ENCODE measurements around the gene ALK. TPM values are rescaled to one million over a fixed set of nuclear protein-coding genes. Genes with fewer than 3 reads are reported as not detected.

Gene ALK
- total RNA-seq, 1 donor: under 0.01 TPM

- DNase-seq (ENCODE audit: low read depth in 2 of 3, low spot score in 2 of 3): no peak
Observed at GRCh38 chr2:29799628-29800027, 121.8 kb downstream of the ALK start.

- DNase-seq (ENCODE audit: low read depth in 2 of 3, low spot score in 2 of 3): no peak
Observed at GRCh38 chr2:29797916-29798315, 123.5 kb downstream of the ALK start.

DNA sequence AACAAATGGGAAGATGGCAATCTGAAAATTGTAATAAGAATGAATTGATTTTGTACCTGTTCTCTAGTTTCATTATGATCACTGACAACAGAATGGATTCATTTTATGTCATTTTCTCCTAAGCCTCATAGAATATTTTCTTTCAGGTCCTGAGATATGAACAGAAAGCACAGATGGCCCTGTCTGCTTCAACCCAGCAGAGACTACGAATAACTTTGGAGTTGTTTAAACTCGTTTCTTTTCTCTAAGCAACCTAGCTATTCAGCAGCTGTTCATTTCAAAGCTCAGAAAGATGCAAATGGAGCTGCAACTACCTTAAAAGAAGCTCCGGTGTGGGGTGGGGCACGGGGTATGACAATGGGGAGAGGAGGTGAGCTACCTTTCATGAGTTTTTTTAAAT lies 124.9 kb downstream of the ALK start:
- no peak for DNase-seq (ENCODE audit: low read depth in 2 of 3, low spot score in 2 of 3)

- no peak for DNase-seq (ENCODE audit: low read depth in 2 of 3, low spot score in 2 of 3)
Observed at GRCh38 chr2:29789911-29790485, 131.4 kb downstream of the ALK start.

DNA sequence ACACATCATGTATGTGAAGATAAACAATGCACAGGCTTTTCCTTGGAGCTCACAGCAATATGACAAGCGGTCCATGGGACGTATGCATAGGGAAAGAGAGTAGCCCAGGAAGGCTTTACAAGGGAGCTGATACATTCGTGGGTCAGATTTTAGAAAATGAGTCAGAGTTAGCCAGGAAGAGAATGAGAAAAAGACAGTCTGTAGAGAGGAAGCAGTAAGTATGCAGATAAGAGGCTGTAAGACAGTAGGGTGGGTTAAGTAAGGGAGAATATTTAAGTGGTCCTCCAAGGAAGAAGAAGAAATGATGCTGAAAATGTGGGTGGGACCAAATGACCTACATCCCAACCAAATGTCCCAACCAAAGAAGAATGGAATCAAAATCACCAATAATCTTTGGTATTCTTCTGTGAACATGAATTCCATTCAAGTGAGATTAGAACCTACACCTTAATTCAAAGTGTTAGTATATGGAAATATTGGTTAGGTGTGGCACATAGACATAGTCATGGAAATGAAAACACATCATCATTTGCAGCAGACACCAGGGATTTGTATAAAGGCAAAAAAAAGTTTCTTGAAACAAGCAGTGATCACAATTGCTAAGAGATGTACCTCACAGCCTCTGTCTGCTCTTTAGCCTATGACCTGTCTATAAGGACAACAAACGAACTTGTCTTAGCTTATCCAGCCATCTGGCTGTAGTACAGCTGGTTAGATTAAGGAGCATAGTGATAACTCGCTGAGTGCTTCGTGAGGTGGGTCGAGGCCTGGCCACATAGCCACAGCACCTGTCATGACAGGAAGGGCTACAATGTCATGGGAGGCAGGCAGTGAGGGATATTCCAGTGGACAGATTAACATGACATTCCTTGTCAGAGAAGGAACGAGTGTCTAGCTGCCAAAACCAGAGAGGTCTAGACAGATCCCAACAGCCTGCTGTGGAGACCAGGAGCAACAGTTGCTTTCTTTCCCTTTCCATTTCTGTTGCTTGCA lies 133.6 kb downstream of the ALK start:
- DNase-seq (ENCODE audit: low read depth in 2 of 3, low spot score in 2 of 3): no peak

DNA sequence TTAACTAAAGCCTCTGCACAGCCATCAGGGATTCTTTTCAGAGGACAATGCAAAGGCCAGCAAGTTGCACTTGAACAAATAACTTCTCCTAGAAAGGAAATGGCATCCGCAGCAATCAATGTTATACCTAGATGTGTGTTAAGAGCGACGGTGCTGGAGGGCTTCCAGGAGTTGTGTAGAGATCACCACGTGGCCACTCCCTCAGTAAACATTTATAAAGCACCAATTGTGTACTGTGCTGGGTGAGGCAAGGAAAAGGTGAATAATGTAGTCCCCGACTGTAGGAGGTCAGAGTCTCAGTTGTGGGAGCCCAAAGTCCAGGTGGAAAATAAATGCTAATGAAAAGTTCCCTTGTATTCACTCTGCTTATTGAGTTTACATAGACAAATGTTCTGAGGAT lies 135.0 kb downstream of the ALK start:
- DNase-seq (ENCODE audit: low read depth in 2 of 3, low spot score in 2 of 3): no peak

- DNase-seq (ENCODE audit: low read depth in 2 of 3, low spot score in 2 of 3): no peak
Observed at GRCh38 chr2:29783666-29784065, 137.7 kb downstream of the ALK start.

DNA sequence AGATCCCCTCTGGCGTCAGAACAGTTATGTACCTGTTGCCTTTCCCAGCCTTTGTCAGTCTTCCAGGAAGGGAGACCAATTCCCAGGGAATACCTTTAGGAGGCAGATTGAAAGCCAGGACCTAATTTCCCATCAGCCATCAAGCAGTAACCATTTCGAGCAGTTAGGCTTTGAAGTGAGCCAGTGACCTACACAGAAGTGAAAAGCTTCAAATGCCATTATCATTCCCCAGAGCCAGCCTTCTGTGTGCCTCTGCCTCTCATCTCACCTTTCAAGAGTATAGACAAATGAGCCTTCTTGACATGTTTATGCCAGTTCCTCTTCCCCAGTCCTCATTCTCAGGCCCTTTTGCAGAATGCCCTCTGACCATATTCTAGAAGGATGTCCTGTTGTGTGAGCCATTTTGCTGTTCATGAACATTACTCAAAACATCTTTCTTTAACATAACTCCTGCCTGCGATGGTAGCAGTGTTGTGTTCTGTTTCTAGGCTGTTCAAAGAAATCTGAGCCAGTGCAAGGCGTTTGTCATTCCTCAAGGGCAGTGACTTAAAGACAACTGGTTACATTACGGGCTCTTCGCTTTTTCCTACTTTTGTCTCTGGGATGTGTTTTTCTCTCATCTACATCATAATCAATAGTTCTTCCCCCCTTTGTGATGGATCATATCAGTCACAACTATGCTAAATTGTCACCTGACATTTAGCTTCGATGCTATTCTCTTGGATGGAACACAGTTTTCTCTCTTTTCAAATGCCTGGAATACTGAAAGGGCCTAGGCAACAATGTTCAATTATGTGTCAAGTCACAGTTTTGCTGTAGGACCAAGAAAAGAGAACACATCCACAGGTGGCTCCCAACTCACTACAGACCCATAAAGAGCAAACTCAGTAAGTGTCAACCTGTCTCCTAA lies 138.6 kb downstream of the ALK start:
- no peak for DNase-seq (ENCODE audit: low read depth in 2 of 3, low spot score in 2 of 3)

DNA sequence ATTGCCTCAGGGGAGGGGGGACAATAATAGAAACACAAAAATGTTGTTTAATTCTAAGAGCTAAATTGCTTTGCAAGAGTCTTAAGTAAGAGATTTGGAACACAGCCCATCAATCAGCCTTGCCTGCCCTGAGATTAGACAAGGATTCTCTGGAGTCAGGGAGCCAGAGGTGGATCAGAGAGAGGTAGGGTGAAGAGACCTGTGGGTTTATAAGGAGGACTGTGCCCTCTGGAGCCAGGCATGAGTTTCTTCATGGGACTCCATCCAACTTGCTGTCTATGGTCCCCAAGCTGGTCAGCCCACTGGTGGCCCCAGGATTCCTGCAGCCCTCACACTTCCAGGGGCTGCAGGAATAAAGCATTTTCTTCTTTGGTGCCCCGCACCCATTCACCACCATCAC lies 139.3 kb downstream of the ALK start:
- no peak for DNase-seq (ENCODE audit: low read depth in 2 of 3, low spot score in 2 of 3)

GRCh38 chr2:29780906-29781305 lies 140.5 kb downstream of the ALK start:
- DNase-seq (ENCODE audit: low read depth in 2 of 3, low spot score in 2 of 3): no peak

DNA sequence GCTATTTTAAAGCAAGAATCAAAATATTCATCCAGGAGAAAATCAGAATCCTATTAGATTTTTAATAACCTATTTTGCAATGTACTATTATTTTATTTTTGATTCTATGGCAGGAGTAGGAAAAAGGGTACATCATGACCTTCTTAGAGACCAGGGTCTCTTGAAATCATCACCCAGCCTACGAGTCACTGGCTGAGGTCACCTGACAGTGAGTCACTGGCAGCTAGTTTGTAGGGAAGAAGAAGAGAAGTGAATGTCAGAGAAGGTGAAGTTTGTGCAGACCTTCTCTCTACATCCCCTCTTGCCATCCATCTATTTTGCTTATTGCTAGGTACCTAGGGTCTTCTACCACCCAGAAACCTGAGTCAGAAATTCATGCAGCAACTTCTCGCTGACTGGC lies 144.2 kb downstream of the ALK start:
- DNase-seq (ENCODE audit: low read depth in 2 of 3, low spot score in 2 of 3): no peak

DNA sequence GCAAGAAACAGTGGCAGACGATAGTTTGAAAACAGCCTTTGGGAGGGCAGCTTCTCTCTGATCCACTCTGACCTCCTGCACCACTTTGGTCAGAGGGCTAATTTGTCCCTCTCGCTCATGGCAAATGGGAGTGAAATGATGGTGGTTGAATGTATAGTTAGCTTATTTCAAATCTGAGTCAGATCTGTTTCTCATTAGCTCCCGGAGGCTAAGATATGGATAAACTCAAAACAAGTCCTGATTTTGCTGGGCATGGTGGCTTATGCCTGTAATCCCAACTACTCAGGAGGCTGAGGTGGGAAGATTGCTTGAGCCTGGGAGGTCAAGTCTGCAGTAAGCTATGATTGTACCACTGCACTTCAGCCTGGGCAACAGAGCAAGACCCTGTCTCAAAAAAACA lies 145.0 kb downstream of the ALK start:
- DNase-seq (ENCODE audit: low read depth in 2 of 3, low spot score in 2 of 3): no peak

DNA sequence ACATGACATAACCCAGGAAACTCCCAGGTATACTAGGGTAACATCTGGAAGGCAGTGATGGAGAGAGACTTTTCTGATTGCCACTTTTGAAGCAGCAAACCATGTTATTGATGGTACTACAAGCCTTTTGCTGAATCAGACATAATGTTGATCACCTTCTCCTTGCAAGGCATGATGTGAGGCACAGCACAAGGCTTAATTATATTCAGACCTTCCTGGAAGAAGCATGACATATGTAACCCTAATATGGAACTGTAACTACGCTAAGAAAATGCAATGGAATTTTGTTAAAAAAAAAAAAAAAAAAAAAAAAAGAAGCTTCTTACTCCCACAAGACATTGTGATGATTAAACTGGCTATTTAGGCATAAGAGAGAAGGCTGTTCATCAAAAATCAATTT lies 145.4 kb downstream of the ALK start:
- no peak for DNase-seq (ENCODE audit: low read depth in 2 of 3, low spot score in 2 of 3)

DNA sequence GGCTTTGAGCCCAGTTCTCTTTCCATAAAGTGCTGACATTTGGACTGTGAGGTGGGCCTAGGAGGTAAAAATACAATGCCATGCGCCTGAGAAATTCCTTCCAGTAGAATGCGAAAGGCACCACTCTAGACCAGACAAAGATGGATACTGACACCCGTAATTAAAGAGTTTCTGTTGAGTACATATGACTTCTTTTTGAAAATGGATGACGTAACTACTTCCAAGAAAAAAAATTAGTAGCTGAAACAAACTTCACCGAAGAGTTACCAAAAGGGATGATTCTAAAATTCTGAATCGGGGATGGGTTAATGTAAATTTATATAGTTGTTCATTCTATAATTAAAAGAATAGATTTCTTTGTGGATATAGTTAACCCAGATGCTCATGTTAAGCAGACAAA lies 146.8 kb downstream of the ALK start:
- DNase-seq (ENCODE audit: low read depth in 2 of 3, low spot score in 2 of 3): no peak

- no peak for DNase-seq (ENCODE audit: low read depth in 2 of 3, low spot score in 2 of 3)
Observed at GRCh38 chr2:29770846-29771245, 150.5 kb downstream of the ALK start.

- no peak for DNase-seq (ENCODE audit: low read depth in 2 of 3, low spot score in 2 of 3)
Observed at GRCh38 chr2:29769847-29770246, 151.5 kb downstream of the ALK start.

GRCh38 chr2:29767606-29768335 lies 153.6 kb downstream of the ALK start:
- DNase-seq (ENCODE audit: low read depth in 2 of 3, low spot score in 2 of 3): no peak

DNA sequence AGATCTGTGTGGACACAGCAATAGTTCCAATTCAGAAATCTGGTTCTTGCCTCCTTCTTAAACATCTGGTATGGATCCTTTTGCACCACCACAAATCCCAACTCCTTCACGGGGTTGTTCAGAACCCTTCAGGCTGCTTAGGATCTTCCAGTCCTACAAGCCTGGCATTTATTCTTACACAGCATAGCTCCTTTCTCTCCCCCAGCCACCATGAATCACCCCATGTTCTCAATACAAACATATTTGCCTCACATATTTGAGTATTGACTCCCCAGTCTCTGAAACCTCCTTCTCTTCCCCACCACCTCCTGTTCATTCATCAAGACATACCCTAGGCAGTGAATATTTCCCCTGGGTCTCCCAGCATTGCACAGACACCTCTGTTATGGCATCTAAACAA lies 155.2 kb downstream of the ALK start:
- no peak for DNase-seq (ENCODE audit: low read depth in 2 of 3, low spot score in 2 of 3)

GRCh38 chr2:29765721-29766120 lies 155.7 kb downstream of the ALK start:
- DNase-seq (ENCODE audit: low read depth in 2 of 3, low spot score in 2 of 3): no peak

DNA sequence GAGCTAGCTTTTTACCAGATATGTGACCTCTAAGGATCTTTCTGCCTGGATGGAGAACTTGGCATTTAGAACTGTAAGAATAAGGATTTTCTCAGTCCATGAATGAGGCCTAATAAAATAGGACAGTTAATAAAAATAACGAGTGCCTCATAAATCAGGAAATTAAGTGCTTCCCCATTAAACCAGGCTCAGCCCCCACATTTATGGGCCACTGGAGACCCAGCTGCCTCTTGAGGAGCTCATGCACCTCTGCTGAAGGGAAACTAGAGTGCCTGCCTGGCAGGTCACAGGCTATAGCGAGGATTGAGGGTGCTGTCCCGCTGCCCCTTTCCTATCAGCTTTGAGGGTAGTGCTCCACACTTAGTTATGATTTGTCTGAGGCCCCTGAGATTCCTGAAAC lies 158.0 kb downstream of the ALK start:
- no peak for DNase-seq (ENCODE audit: low read depth in 2 of 3, low spot score in 2 of 3)

GRCh38 chr2:29762239-29762638 lies 159.1 kb downstream of the ALK start:
- no peak for DNase-seq (ENCODE audit: low read depth in 2 of 3, low spot score in 2 of 3)

All from hematopoietic multipotent progenitor cell (in vitro differentiated cells).